Measurements from ENCODE around the gene LILRA5. TPM values are rescaled to one million over a fixed set of nuclear protein-coding genes. Genes with fewer than 3 reads are reported as not detected.
"Not testable (repeated sequence)": the region's sequence is repeated elsewhere in the genome, so short reads cannot be mapped to it uniquely, and the experiment has no call there.

LILRA5 gene
- polyA plus RNA-seq, 1 donor (not counting 4 experiments of a cell fraction or from before 2014, with no cell fraction given) = not detected

- no peak overlapping the region for H3K4me2 ChIP-seq (ENCODE audit: control insufficient read depth, extremely low read depth, insufficient read depth, low read depth, low read length)
- H4K20me1 ChIP-seq (ENCODE audit: control insufficient read depth, extremely low read depth, insufficient read depth, low read length) = no peaks in the 10 kb centered on the region
- H3K4me1 ChIP-seq (ENCODE audit: control insufficient read depth, extremely low read depth, insufficient read depth, low read length) = no peaks in the 10 kb centered on the region
- H3K27me3 ChIP-seq (ENCODE audit: control insufficient read depth, extremely low read depth, insufficient read depth, low read length) = no peaks in the 10 kb centered on the region
- H3K9me1 ChIP-seq (ENCODE audit: control insufficient read depth, extremely low read depth, insufficient read depth, low read length) = no peaks in the 10 kb centered on the region
- no peaks in the 10 kb centered on the region for H3K9me3 ChIP-seq (ENCODE audit: control insufficient read depth, low read depth, low read length)
- no peak overlapping the region for H3K9ac ChIP-seq (ENCODE audit: control insufficient read depth, extremely low read depth, insufficient read depth, low read length)
- TF ChIP-seq EZH2 (IDR thresholded peaks at IDR 0.05; ENCODE audit: low read length) (no peak), CTCF (optimal IDR thresholded peaks at IDR 0.05 in 1 of 3, IDR thresholded peaks at IDR 0.05 in 1 of 3, conservative IDR thresholded peaks at IDR 0.05 in 1 of 3; ENCODE audit: extremely low read depth in 1 of 3, insufficient read depth in 2 of 3, low read length in 3 of 3) (no peak)
- no peaks in the 10 kb centered on the region for H3K79me2 ChIP-seq (ENCODE audit: control insufficient read depth, insufficient read depth, low read length)
- H2AFZ ChIP-seq (ENCODE audit: control insufficient read depth, low read length) = no peak overlapping the region
- no peak for FAIRE-seq
- H3K4me3 ChIP-seq (ENCODE audit: control insufficient read depth in 2 of 3, extremely low read depth in 1 of 3, insufficient read depth in 2 of 3, low read depth in 1 of 3, low read length in 3 of 3) = no peak overlapping the region
- H3K27ac ChIP-seq (ENCODE audit: control insufficient read depth, insufficient read depth, low read length) = no peak overlapping the region
- dilution Hi-C loops (cut with MboI; ENCODE audit: extremely low pct_ligation_motif_present, low sequenced_read_pairs) = no loop called here
- no peak for DNase-seq (ENCODE audit: low read depth, low spot score)
- no peaks in the 10 kb centered on the region for H3K36me3 ChIP-seq (ENCODE audit: control insufficient read depth in 2 of 2, extremely low read depth in 1 of 2, insufficient read depth in 2 of 2, low read length in 2 of 2)
Observed at GRCh38 chr19:54275951-54276350, 37.0 kb downstream of the LILRA5 start.

GRCh38 chr19:54274516-54274915 is 38.5 kb downstream of the LILRA5 start:
- H2AFZ ChIP-seq (ENCODE audit: control insufficient read depth, low read length); H3K27ac ChIP-seq (ENCODE audit: control insufficient read depth, insufficient read depth, low read length); H3K9me3 ChIP-seq (ENCODE audit: control insufficient read depth, low read depth, low read length); DNase-seq (ENCODE audit: low read depth, low spot score); H3K79me2 ChIP-seq (ENCODE audit: control insufficient read depth, insufficient read depth, low read length); H3K36me3 ChIP-seq (ENCODE audit: control insufficient read depth in 2 of 2, extremely low read depth in 1 of 2, insufficient read depth in 2 of 2, low read length in 2 of 2); H3K9ac ChIP-seq (ENCODE audit: control insufficient read depth, extremely low read depth, insufficient read depth, low read length); dilution Hi-C loops (cut with MboI; ENCODE audit: extremely low pct_ligation_motif_present, low sequenced_read_pairs); H3K4me3 ChIP-seq (ENCODE audit: control insufficient read depth in 2 of 3, extremely low read depth in 1 of 3, insufficient read depth in 2 of 3, low read depth in 1 of 3, low read length in 3 of 3); FAIRE-seq; H3K4me1 ChIP-seq (ENCODE audit: control insufficient read depth, extremely low read depth, insufficient read depth, low read length); H4K20me1 ChIP-seq (ENCODE audit: control insufficient read depth, extremely low read depth, insufficient read depth, low read length); H3K4me2 ChIP-seq (ENCODE audit: control insufficient read depth, extremely low read depth, insufficient read depth, low read depth, low read length); H3K27me3 ChIP-seq (ENCODE audit: control insufficient read depth, extremely low read depth, insufficient read depth, low read length); H3K9me1 ChIP-seq (ENCODE audit: control insufficient read depth, extremely low read depth, insufficient read depth, low read length): not testable (repeated sequence)

GRCh38 chr19:54273821-54274220 is 39.1 kb downstream of the LILRA5 start:
- Histone ChIP-seq H3K27ac (ENCODE audit: control insufficient read depth, insufficient read depth, low read length) (no peak overlapping the region), H3K4me1 (ENCODE audit: control insufficient read depth, extremely low read depth, insufficient read depth, low read length) (no peaks in the 10 kb centered on the region), H3K9me3 (ENCODE audit: control insufficient read depth, low read depth, low read length) (no peaks in the 10 kb centered on the region), H3K9ac (ENCODE audit: control insufficient read depth, extremely low read depth, insufficient read depth, low read length) (no peak overlapping the region), H3K4me2 (ENCODE audit: control insufficient read depth, extremely low read depth, insufficient read depth, low read depth, low read length) (no peak overlapping the region), H3K4me3 (ENCODE audit: control insufficient read depth in 2 of 3, extremely low read depth in 1 of 3, insufficient read depth in 2 of 3, low read depth in 1 of 3, low read length in 3 of 3) (no peak overlapping the region), H3K9me1 (ENCODE audit: control insufficient read depth, extremely low read depth, insufficient read depth, low read length) (no peaks in the 10 kb centered on the region), H3K36me3 (ENCODE audit: control insufficient read depth in 2 of 2, extremely low read depth in 1 of 2, insufficient read depth in 2 of 2, low read length in 2 of 2) (no peaks in the 10 kb centered on the region), H3K79me2 (ENCODE audit: control insufficient read depth, insufficient read depth, low read length) (no peaks in the 10 kb centered on the region), H2AFZ (ENCODE audit: control insufficient read depth, low read length) (no peak overlapping the region), H3K27me3 (ENCODE audit: control insufficient read depth, extremely low read depth, insufficient read depth, low read length) (no peaks in the 10 kb centered on the region), H4K20me1 (ENCODE audit: control insufficient read depth, extremely low read depth, insufficient read depth, low read length) (no peaks in the 10 kb centered on the region)
- TF ChIP-seq EZH2 (IDR thresholded peaks at IDR 0.05; ENCODE audit: low read length) (no peak), CTCF (optimal IDR thresholded peaks at IDR 0.05 in 1 of 3, IDR thresholded peaks at IDR 0.05 in 1 of 3, conservative IDR thresholded peaks at IDR 0.05 in 1 of 3; ENCODE audit: extremely low read depth in 1 of 3, insufficient read depth in 2 of 3, low read length in 3 of 3) (no peak)
- DNase-seq (ENCODE audit: low read depth, low spot score) (no peak), FAIRE-seq (no peak)
- dilution Hi-C loops (cut with MboI; ENCODE audit: extremely low pct_ligation_motif_present, low sequenced_read_pairs) = no loop called here

GRCh38 chr19:54272181-54272580 is 40.8 kb downstream of the LILRA5 start:
- H3K36me3 ChIP-seq (ENCODE audit: control insufficient read depth in 2 of 2, extremely low read depth in 1 of 2, insufficient read depth in 2 of 2, low read length in 2 of 2); H3K9ac ChIP-seq (ENCODE audit: control insufficient read depth, extremely low read depth, insufficient read depth, low read length); H3K27me3 ChIP-seq (ENCODE audit: control insufficient read depth, extremely low read depth, insufficient read depth, low read length); H3K79me2 ChIP-seq (ENCODE audit: control insufficient read depth, insufficient read depth, low read length); H2AFZ ChIP-seq (ENCODE audit: control insufficient read depth, low read length); H4K20me1 ChIP-seq (ENCODE audit: control insufficient read depth, extremely low read depth, insufficient read depth, low read length); H3K4me1 ChIP-seq (ENCODE audit: control insufficient read depth, extremely low read depth, insufficient read depth, low read length); H3K4me2 ChIP-seq (ENCODE audit: control insufficient read depth, extremely low read depth, insufficient read depth, low read depth, low read length); H3K27ac ChIP-seq (ENCODE audit: control insufficient read depth, insufficient read depth, low read length); H3K9me1 ChIP-seq (ENCODE audit: control insufficient read depth, extremely low read depth, insufficient read depth, low read length); DNase-seq (ENCODE audit: low read depth, low spot score); H3K9me3 ChIP-seq (ENCODE audit: control insufficient read depth, low read depth, low read length); H3K4me3 ChIP-seq (ENCODE audit: control insufficient read depth in 2 of 3, extremely low read depth in 1 of 3, insufficient read depth in 2 of 3, low read depth in 1 of 3, low read length in 3 of 3); dilution Hi-C loops (cut with MboI; ENCODE audit: extremely low pct_ligation_motif_present, low sequenced_read_pairs); FAIRE-seq: not testable (repeated sequence)
